Measurements from ENCODE around the gene WWC1.

DNA sequence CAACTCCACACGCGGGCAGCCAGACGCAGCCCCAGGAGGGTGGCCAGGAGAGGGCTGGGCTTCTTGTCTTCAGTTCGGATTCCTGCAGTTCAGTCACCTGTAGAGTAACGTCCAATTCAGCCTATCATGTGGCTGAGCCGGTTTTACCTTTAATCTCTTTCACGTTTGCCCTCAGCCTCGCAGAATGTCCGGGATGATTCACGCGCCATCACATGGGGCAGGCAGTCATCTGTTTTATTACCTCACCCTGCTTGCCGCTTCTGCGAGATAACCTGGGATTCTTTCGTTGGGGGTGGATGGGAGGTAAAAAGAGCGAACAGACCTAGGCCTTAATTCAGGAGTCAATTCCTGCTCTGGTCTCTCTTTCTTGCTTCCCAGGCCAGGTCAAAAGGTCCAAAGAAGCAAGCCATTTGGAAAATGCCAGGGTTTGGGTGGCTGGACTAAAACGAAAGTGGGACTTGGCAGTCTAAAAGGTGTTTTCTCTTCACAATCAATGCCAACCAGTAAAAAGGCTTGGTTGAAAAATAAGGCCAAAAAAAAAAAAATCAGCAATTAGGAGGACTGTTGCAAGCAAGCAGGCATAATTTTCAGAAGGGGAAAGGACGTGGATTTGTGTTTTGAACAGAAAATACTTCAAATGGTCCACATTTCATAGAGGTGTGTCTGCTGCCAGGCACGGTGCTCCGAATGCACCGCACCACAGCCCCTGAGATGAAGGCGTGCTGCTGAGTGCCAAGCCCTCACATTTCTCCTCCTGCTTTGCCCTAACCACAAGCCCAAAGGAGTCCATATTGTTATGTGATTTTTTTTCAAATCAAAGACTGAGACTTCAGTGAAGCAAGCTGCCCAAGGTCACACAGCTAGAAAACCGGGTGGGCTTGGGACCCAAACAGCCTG, 2.8 kb upstream of the WWC1 start:
- TF ChIP-seq GATA2 (IDR thresholded peaks at IDR 0.05; ENCODE audit: low read depth, low read length) (no peak), GATA3 (IDR thresholded peaks at IDR 0.05; ENCODE audit: low read depth, low read length) (no peak)

All from SH-SY5Y (cell line).